K562 (cell line): ENCODE data around the gene ELOB. TPM values are rescaled to one million over a fixed set of nuclear protein-coding genes. Genes with fewer than 3 reads are reported as not detected.

Source experiments
- CAMTA2 ChIP-seq: fragments of 250-450 bp; sonication (Bioruptor Pico); conservative IDR thresholded peaks from 2 replicates; pipeline ENCODE4 v1.5.1; 2022
- CSDE1 ChIP-seq, 2 experiments: fragments of 450-650 bp; IDR thresholded peaks; 2 replicates each; pipeline ENCODE4 v1.6.1; 2016; ENCODE audit warnings: mild to moderate bottlenecking in 1 of 2
- E2F3 ChIP-seq: fragments of 250-450 bp; sonication (Bioruptor Pico); IDR thresholded peaks from 2 replicates; pipeline ENCODE4 v1.4.0; 2020; ENCODE audit warnings: mild to moderate bottlenecking
- EGR1 ChIP-seq: fragments of 450-650 bp; conservative IDR thresholded peaks from 2 replicates; pipeline ENCODE4 v1.6.1; 2017; ENCODE audit warnings: mild to moderate bottlenecking
- ETV6 ChIP-seq, 3 experiments: fragments of 150-350 bp in 1 of 3; sonication (generic) in 1 of 3; formaldehyde crosslinking in 1 of 3; IDR thresholded peaks; 2 replicates each; pipeline versions ENCODE4 v1.6.1 to v1.8.0; 2014 to 2022; ENCODE audit warnings: borderline replicate concordance in 2 of 3, low read depth in 2 of 3, antibody characterized with exemption in 1 of 3, low read length in 1 of 3, mild to moderate bottlenecking in 1 of 3, missing genetic modification reagents in 1 of 3
- GABPB1 ChIP-seq: sonication (generic); formaldehyde crosslinking; IDR thresholded peaks from 2 replicates; pipeline ENCODE4 v1.8.0; 2022; ENCODE audit warnings: mild to moderate bottlenecking, missing genetic modification reagents
- GATAD2B ChIP-seq: fragments of 450-650 bp; IDR thresholded peaks from 2 replicates; pipeline ENCODE4 v1.6.1; 2017; ENCODE audit warnings: mild to moderate bottlenecking, borderline replicate concordance
- JUND ChIP-seq, 2 experiments: IDR thresholded peaks; 2 replicates in 1 of 2; 3 replicates in 1 of 2; pipeline ENCODE4 v1.6.1; 2011; ENCODE audit warnings: borderline replicate concordance in 2 of 2, low read depth in 2 of 2, low read length in 2 of 2, improper control_type of control experiment in 1 of 2, missing biosample characterization in 1 of 2, missing genetic modification characterization in 1 of 2, missing genetic modification reagents in 1 of 2
- KLF13 ChIP-seq: fragments of 450-650 bp; IDR thresholded peaks from 2 replicates; pipeline ENCODE4 v1.6.1; 2016; ENCODE audit warnings: missing genetic modification characterization, low read depth, mild to moderate bottlenecking, missing compliant biosample characterization, moderate library complexity, borderline replicate concordance
- MCM2 ChIP-seq: fragments of 450-650 bp; IDR thresholded peaks from 2 replicates; pipeline ENCODE4 v1.6.1; 2017; ENCODE audit warnings: low read depth, mild to moderate bottlenecking
- NR2C2 ChIP-seq, 2 experiments: fragments of 200-800 bp in 1 of 2; sonication (Bioruptor generic) in 1 of 2; sonication (generic) in 1 of 2; formaldehyde crosslinking in 1 of 2; IDR thresholded peaks; 2 replicates each; pipeline versions ENCODE4 v1.6.1 to v1.8.0; 2016 to 2022; ENCODE audit warnings: mild to moderate bottlenecking in 1 of 2, missing compliant biosample characterization in 1 of 2, missing genetic modification characterization in 1 of 2, missing genetic modification reagents in 1 of 2
- RBM22 ChIP-seq: fragments of 200-400 bp; formaldehyde crosslinking; IDR thresholded peaks from 2 replicates; pipeline ENCODE4 v1.6.1; 2018; ENCODE audit warnings: low read length, low read depth; ENCODE audit not compliant: poor library complexity, severe bottlenecking
- SETDB1 ChIP-seq: IDR thresholded peaks from one replicate; pipeline ENCODE4 v1.6.1; 2012; ENCODE audit warnings: low read length, control low read depth, inconsistent platforms
- SMAD3 ChIP-seq: fragments of 450-650 bp; formaldehyde crosslinking; conservative IDR thresholded peaks from 2 replicates; pipeline ENCODE4 v1.4.0; 2020; ENCODE audit warnings: mild to moderate bottlenecking
- TAF7 ChIP-seq: fragments of 450-650 bp; IDR thresholded peaks from 2 replicates; pipeline ENCODE4 v1.6.1; 2016; ENCODE audit warnings: missing genetic modification characterization, missing compliant biosample characterization
- ZNF146 ChIP-seq: IDR thresholded peaks from one replicate; pipeline ENCODE4 v1.6.1; 2018; ENCODE audit warnings: missing compliant biosample characterization; ENCODE audit not compliant: unreplicated experiment
- ZNF707 ChIP-seq: fragments of 250-450 bp; sonication (Bioruptor Pico); conservative IDR thresholded peaks from 2 replicates; pipeline ENCODE4 v1.8.0; 2022; ENCODE audit warnings: inconsistent platforms, mild to moderate bottlenecking, moderate library complexity
- polyA plus RNA-seq, 8 experiments: library from polyadenylated mRNA; depleted of rRNA in 4 of 8; stranded (reverse) in 5 of 8; unstranded in 3 of 8; fragments of >200 nt; fragmentation: Nextera tagmentation in 2 of 8; fragmentation: Illumina TruSeq in 1 of 8; extraction: Ambion mirVana in 2 of 8; extraction: Trizol in 1 of 8; gene quantifications; 2 replicates each; pipeline versions ENCODE4 v1.2.1 to v1.2.3, GENCODE V29; 2011 to 2014; ENCODE audit warnings: inconsistent platforms in 1 of 8, missing spikeins in 1 of 8
- total RNA-seq, 7 experiments: library from RNA; depleted of rRNA in 6 of 7; stranded (reverse); fragments of >200 nt in 6 of 7; fragmentation: Illumina TruSeq in 2 of 7; extraction: Trizol in 2 of 7; gene quantifications; 2 replicates each; pipeline versions ENCODE4 v1.2.1 to v1.2.3, GENCODE V29; 2011 to 2021; ENCODE audit warnings: low replicate concordance in 1 of 7
- TF ChIP-seq, protein P1 (sequence below): fragments of 450-650 bp; conservative IDR thresholded peaks from 2 replicates; pipeline ENCODE4 v1.6.1; 2016; ENCODE audit warnings: missing genetic modification characterization, low read depth, mild to moderate bottlenecking, missing compliant biosample characterization, moderate library complexity
- TF ChIP-seq, protein P2 (sequence below): sonication (generic); formaldehyde crosslinking; IDR thresholded peaks from 2 replicates; pipeline ENCODE4 v1.9.0; 2022; ENCODE audit warnings: mild to moderate bottlenecking, missing genetic modification reagents
- TF ChIP-seq, protein P3 (sequence below): sonication (generic); formaldehyde crosslinking; IDR thresholded peaks from 2 replicates; pipeline ENCODE4 v1.8.0; 2022; ENCODE audit warnings: missing genetic modification reagents, mild to moderate bottlenecking, borderline replicate concordance
- TF ChIP-seq, protein P4 (sequence below): fragments of 200-800 bp; sonication (Bioruptor generic); IDR thresholded peaks from 2 replicates; pipeline ENCODE4 v1.6.1; 2017; ENCODE audit warnings: missing genetic modification characterization, missing compliant biosample characterization

Gene ELOB
- total and polyA plus RNA-seq, 9 of the 15 experiments (the other 6 are each of a cell fraction or from before 2014, with no cell fraction given), result 63.2 to 791 (median 237) TPM

DNA sequence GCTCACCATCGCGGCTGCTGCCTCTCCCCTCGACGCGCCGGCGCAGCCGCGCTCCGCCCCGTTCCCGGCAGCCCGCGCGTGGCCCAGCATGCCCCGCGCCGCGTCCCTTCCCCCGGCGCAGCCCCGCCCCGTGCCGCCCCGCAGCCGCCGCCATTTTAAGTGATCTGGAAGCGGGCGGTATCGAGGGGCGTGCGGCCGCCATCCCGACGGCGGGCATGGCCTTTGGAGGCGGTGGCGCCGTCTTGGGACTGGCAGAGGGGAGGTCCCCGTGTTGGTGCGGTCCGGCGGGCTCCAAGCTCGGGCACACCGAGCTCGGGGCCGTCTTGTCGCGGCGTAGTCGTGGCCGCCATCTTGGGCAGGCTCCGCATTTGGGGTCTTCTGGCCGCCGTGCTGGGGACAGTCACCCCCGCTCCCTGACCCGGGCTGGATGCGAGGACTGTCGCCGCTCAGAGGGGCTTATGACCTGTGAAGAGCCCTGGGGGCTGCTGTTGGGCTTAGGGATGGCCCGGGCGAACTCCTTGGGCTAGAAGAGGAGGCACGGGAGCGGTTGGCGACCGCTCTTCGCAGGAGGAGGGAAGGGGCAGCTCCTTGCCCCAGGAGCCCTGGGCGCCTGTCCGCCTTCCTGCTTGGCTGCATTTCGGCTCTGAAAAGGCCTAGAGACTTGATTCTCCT, at the start of gene ELOB (continued):
- TF ChIP-seq ETV6 (IDR thresholded peaks at IDR 0.05; ENCODE audit: borderline replicate concordance in 1 of 2, low read depth in 2 of 2, low read length in 1 of 2), result no peak
- 0 out of 2 replicates have a peak, but pooled peaks have one; percentile 32 for TF ChIP-seq ETV6 (CRISPR knock-in tag; IDR thresholded peaks at IDR 0.05; ENCODE audit: borderline replicate concordance)
- TF ChIP-seq MCM2, result no peak
- TF ChIP-seq, protein P1, sequence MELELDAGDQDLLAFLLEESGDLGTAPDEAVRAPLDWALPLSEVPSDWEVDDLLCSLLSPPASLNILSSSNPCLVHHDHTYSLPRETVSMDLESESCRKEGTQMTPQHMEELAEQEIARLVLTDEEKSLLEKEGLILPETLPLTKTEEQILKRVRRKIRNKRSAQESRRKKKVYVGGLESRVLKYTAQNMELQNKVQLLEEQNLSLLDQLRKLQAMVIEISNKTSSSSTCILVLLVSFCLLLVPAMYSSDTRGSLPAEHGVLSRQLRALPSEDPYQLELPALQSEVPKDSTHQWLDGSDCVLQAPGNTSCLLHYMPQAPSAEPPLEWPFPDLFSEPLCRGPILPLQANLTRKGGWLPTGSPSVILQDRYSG (tag), result peak; percentile 64; the same call in 1 of the 2 replicates
- TF ChIP-seq KLF13 (tag), result peak; percentile 55; the same call in 1 of the 2 replicates
- peak; percentile 59; the same call in 1 of the 2 replicates for TF ChIP-seq SMAD3
- 0 out of 2 replicates have a peak, but pooled peaks have one; percentile 6 for TF ChIP-seq JUND (IDR thresholded peaks at IDR 0.05; ENCODE audit: borderline replicate concordance, low read depth, low read length)
- no peak for TF ChIP-seq JUND (tag; IDR thresholded peaks at IDR 0.05; ENCODE audit: borderline replicate concordance, low read depth, low read length)
- TF ChIP-seq, protein P2, sequence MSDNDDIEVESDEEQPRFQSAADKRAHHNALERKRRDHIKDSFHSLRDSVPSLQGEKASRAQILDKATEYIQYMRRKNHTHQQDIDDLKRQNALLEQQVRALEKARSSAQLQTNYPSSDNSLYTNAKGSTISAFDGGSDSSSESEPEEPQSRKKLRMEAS (CRISPR knock-in tag), result peak; percentile 32
- TF ChIP-seq ZNF146 (CRISPR knock-in tag), result no peak
- TF ChIP-seq, protein P3, sequence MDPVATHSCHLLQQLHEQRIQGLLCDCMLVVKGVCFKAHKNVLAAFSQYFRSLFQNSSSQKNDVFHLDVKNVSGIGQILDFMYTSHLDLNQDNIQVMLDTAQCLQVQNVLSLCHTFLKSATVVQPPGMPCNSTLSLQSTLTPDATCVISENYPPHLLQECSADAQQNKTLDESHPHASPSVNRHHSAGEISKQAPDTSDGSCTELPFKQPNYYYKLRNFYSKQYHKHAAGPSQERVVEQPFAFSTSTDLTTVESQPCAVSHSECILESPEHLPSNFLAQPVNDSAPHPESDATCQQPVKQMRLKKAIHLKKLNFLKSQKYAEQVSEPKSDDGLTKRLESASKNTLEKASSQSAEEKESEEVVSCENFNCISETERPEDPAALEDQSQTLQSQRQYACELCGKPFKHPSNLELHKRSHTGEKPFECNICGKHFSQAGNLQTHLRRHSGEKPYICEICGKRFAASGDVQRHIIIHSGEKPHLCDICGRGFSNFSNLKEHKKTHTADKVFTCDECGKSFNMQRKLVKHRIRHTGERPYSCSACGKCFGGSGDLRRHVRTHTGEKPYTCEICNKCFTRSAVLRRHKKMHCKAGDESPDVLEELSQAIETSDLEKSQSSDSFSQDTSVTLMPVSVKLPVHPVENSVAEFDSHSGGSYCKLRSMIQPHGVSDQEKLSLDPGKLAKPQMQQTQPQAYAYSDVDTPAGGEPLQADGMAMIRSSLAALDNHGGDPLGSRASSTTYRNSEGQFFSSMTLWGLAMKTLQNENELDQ, result peak; percentile 54; the same call in 1 of the 2 replicates
- peak; percentile 75 for TF ChIP-seq GABPB1 (CRISPR knock-in tag)
- 0 out of 2 replicates have a peak, but pooled peaks have one; percentile 69 for TF ChIP-seq E2F3
- peak; percentile 96 for TF ChIP-seq TAF7
- TF ChIP-seq ZNF707 (CRISPR knock-in tag), result peak; percentile 49; the same call in 1 of the 2 replicates
- TF ChIP-seq NR2C2 (CRISPR knock-in tag; IDR thresholded peaks at IDR 0.05), result no peak
- peak; percentile 78 for TF ChIP-seq NR2C2 (tag; IDR thresholded peaks at IDR 0.05)
- TF ChIP-seq CSDE1 (IDR thresholded peaks at IDR 0.05), result peak in 1 of 2 experiments; percentile 85; a peak in 1 of 4 replicates
- TF ChIP-seq RBM22, result peak; percentile 89
- TF ChIP-seq SETDB1, result peak; percentile 60
- TF ChIP-seq, protein P4, sequence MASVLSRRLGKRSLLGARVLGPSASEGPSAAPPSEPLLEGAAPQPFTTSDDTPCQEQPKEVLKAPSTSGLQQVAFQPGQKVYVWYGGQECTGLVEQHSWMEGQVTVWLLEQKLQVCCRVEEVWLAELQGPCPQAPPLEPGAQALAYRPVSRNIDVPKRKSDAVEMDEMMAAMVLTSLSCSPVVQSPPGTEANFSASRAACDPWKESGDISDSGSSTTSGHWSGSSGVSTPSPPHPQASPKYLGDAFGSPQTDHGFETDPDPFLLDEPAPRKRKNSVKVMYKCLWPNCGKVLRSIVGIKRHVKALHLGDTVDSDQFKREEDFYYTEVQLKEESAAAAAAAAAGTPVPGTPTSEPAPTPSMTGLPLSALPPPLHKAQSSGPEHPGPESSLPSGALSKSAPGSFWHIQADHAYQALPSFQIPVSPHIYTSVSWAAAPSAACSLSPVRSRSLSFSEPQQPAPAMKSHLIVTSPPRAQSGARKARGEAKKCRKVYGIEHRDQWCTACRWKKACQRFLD, result peak; percentile 68; the same call in 1 of the 2 replicates
- TF ChIP-seq CAMTA2, result 0 out of 2 replicates have a peak, but pooled peaks have one; percentile 14
- peak; percentile 52; the same call in 1 of the 2 replicates for TF ChIP-seq GATAD2B
- TF ChIP-seq EGR1, result peak; percentile 14; the same call in 1 of the 2 replicates
